GM15510 (cell line): ENCODE measurements around the gene KCTD16.

Experiments
- POLR2A ChIP-seq: IDR thresholded peaks from 3 replicates; pipeline ENCODE4 v1.6.1; 2011; ENCODE audit warnings: borderline replicate concordance; ENCODE audit not compliant: insufficient read length; ENCODE audit errors: extremely low read depth

KCTD16 gene

GRCh38 chr5:144170276-144171024 is at the start of gene KCTD16, which contains the start of gene YIPF5:
KCTD16 (plus strand) TSS chr5:144170873.
YIPF5 (minus strand) TSS chr5:144170659; CDS start chr5:144169955, 704 bp downstream.
- TF ChIP-seq POLR2A = peak; percentile 76

GRCh38 chr5:144121577-144121976 is 49.1 kb upstream of the KCTD16 start:
- TF ChIP-seq POLR2A = no peak

- no peak for TF ChIP-seq POLR2A
Observed at GRCh38 chr5:144122081-144122480, 48.6 kb upstream of the KCTD16 start.

GRCh38 chr5:144122641-144123040 is 48.0 kb upstream of the KCTD16 start:
- no peak for TF ChIP-seq POLR2A

- no peak for TF ChIP-seq POLR2A
Observed at GRCh38 chr5:144125163-144125726, 45.4 kb upstream of the KCTD16 start.

- TF ChIP-seq POLR2A = no peak
Observed at GRCh38 chr5:144126707-144127106, 44.0 kb upstream of the KCTD16 start.

- no peak for TF ChIP-seq POLR2A
Observed at GRCh38 chr5:144128844-144129243, 41.8 kb upstream of the KCTD16 start.

GRCh38 chr5:144130306-144130705 is 40.4 kb upstream of the KCTD16 start:
- no peak for TF ChIP-seq POLR2A

- no peak for TF ChIP-seq POLR2A
Observed at GRCh38 chr5:144131261-144131660, 39.4 kb upstream of the KCTD16 start.

GRCh38 chr5:144133050-144133633 is 37.5 kb upstream of the KCTD16 start:
- TF ChIP-seq POLR2A = no peak

- no peak for TF ChIP-seq POLR2A
Observed at GRCh38 chr5:144134194-144134826, 36.4 kb upstream of the KCTD16 start.

GRCh38 chr5:144135113-144135762 is 35.4 kb upstream of the KCTD16 start:
- no peak for TF ChIP-seq POLR2A

GRCh38 chr5:144139586-144139985 is 31.1 kb upstream of the KCTD16 start:
- TF ChIP-seq POLR2A = no peak

- no peak for TF ChIP-seq POLR2A
Observed at GRCh38 chr5:144141585-144141984, 29.1 kb upstream of the KCTD16 start.
